ENCODE data around the gene TLR1. TPM values are rescaled to one million over a fixed set of nuclear protein-coding genes. Genes with fewer than 3 reads are reported as not detected.
A peak's percentile ranks its signal among the peaks of the same experiment; 100 is the strongest.
"Not testable (repeated sequence)": the region's sequence is repeated elsewhere in the genome, so short reads cannot be mapped to it uniquely, and the experiment has no call there.

TLR1 gene
- polyA plus RNA-seq, 3 donors = 49.8 to 117 (median 62.2) TPM

GRCh38 chr4:38768968-38769394 is 35.6 kb downstream of the TLR1 start:
- H3K36me3 ChIP-seq (replicated peaks in 1 of 2; ENCODE audit: control insufficient read depth in 1 of 2, insufficient read depth in 2 of 2, low read length in 2 of 2) = no peaks in the 10 kb centered on the region
- peak overlapping the region in 2 of 3 experiments; percentile 20 to 59 for H3K4me3 ChIP-seq (replicated peaks in 1 of 3; ENCODE audit: low read depth in 2 of 3, low read length in 3 of 3)
- no peaks in the 10 kb centered on the region for H3K27me3 ChIP-seq (ENCODE audit: control insufficient read depth in 2 of 2, insufficient read depth in 2 of 2, low read length in 2 of 2)
- Mint-ChIP-seq H3K27me3 (ENCODE audit: low read depth in 3 of 3) (no peaks in the 10 kb centered on the region), H3K27ac (peak overlapping the region; percentile 83 to 91 (median 88)), H3K9me3 (peaks cover 0 to 12% (median 5%) of the 10 kb centered on the region in 7 donors), H3K4me3 (peak overlapping the region in 1 of 2 donors; percentile 60), H3K36me3 (peaks cover 6 to 9% of the 10 kb centered on the region in 2 donors), H3K4me1 (peaks cover 56% of the 10 kb centered on the region)
- DNase-seq = peak; percentile 74 to 85 (median 85)
- H3K79me2 ChIP-seq (ENCODE audit: insufficient read depth, low read length) = no peaks in the 10 kb centered on the region
- no peak overlapping the region for H3K9ac ChIP-seq (ENCODE audit: insufficient read depth, low read length, poor library complexity, severe bottlenecking)
- intact Hi-C loops (cut with micrococcal nuclease) = no loop called here
- TF ChIP-seq CTCF (IDR thresholded peaks at IDR 0.05) = no peak
- H4K20me1 ChIP-seq (ENCODE audit: insufficient read depth, low read length) = no peaks in the 10 kb centered on the region
- no peaks in the 10 kb centered on the region for H3K9me3 ChIP-seq (replicated peaks in 1 of 2; ENCODE audit: control insufficient read depth in 1 of 2, insufficient read depth in 1 of 2, low read length in 2 of 2)
- H3K27ac ChIP-seq (ENCODE audit: low read depth in 1 of 2, low read length in 2 of 2) = peak overlapping the region in 1 of 2 donors; percentile 81
- 13% methylated on average over 1 of the region's 5 CpGs for WGBS (ENCODE audit: insufficient coverage)
- peaks cover 41 to 51% of the 10 kb centered on the region in 2 donors for H3K4me1 ChIP-seq (ENCODE audit: control insufficient read depth in 1 of 2, insufficient read depth in 2 of 2, low read length in 2 of 2)
- peak overlapping the region; percentile 3 for H2AFZ ChIP-seq (ENCODE audit: insufficient read depth, low read depth, low read length, poor library complexity, severe bottlenecking)
- peak overlapping the region; percentile 56 for H3K4me2 ChIP-seq (replicated peaks; ENCODE audit: extremely low read depth, low read length, poor library complexity, severe bottlenecking)

GRCh38 chr4:38766940-38767339 is 37.7 kb downstream of the TLR1 start:
- H3K27me3 ChIP-seq (ENCODE audit: control insufficient read depth in 2 of 2, insufficient read depth in 2 of 2, low read length in 2 of 2); H3K27ac ChIP-seq (ENCODE audit: low read depth in 1 of 2, low read length in 2 of 2); H3K79me2 ChIP-seq (ENCODE audit: insufficient read depth, low read length); H3K36me3 Mint-ChIP-seq; H3K4me3 Mint-ChIP-seq; H2AFZ ChIP-seq (ENCODE audit: insufficient read depth, low read depth, low read length, poor library complexity, severe bottlenecking); H3K9me3 ChIP-seq (replicated peaks in 1 of 2; ENCODE audit: control insufficient read depth in 1 of 2, insufficient read depth in 1 of 2, low read length in 2 of 2); H3K4me3 ChIP-seq (replicated peaks in 1 of 3; ENCODE audit: low read depth in 2 of 3, low read length in 3 of 3); H3K27ac Mint-ChIP-seq; H3K36me3 ChIP-seq (replicated peaks in 1 of 2; ENCODE audit: control insufficient read depth in 1 of 2, insufficient read depth in 2 of 2, low read length in 2 of 2); H3K9ac ChIP-seq (ENCODE audit: insufficient read depth, low read length, poor library complexity, severe bottlenecking); H3K4me2 ChIP-seq (replicated peaks; ENCODE audit: extremely low read depth, low read length, poor library complexity, severe bottlenecking); H3K27me3 Mint-ChIP-seq (ENCODE audit: low read depth in 3 of 3); H4K20me1 ChIP-seq (ENCODE audit: insufficient read depth, low read length); intact Hi-C loops (cut with micrococcal nuclease): not testable (repeated sequence)
- Mint-ChIP-seq H3K4me1 (peaks cover 64% of the 10 kb centered on the region), H3K9me3 (peaks cover 0 to 12% (median 5%) of the 10 kb centered on the region in 7 donors)
- DNase-seq = peak in 1 of 3 donors; percentile 58
- no CpG with 5 or more reads among the region's 2 CpGs for WGBS (ENCODE audit: insufficient coverage)
- H3K4me1 ChIP-seq (ENCODE audit: control insufficient read depth in 1 of 2, insufficient read depth in 2 of 2, low read length in 2 of 2) = peaks cover 55 to 65% of the 10 kb centered on the region in 2 donors

Measured in CD14-positive monocyte (primary cell).